Nephron progenitor cell (in vitro differentiated cells): Measurements from ENCODE around the gene MYD88.

Experiments used
- DNase-seq: peaks from one replicate; pipeline ENCODE4 v3.0.0; 2021
- H3K27ac Mint-ChIP-seq: 2 replicates; pipeline ENCODE4 v1.8.0; 2021; ENCODE audit warnings: mild to moderate bottlenecking, moderate library complexity, mixed read lengths
- H3K27me3 Mint-ChIP-seq: 2 replicates; pipeline ENCODE4 v1.8.0; 2021; ENCODE audit warnings: mild to moderate bottlenecking, low read depth, mixed read lengths; ENCODE audit not compliant: poor library complexity
- H3K36me3 Mint-ChIP-seq: 2 replicates; pipeline ENCODE4 v1.8.0; 2021; ENCODE audit warnings: low read depth, mixed read lengths
- H3K4me1 Mint-ChIP-seq: 2 replicates; pipeline ENCODE4 v1.8.0; 2021; ENCODE audit warnings: mixed read lengths
- H3K4me3 Mint-ChIP-seq: 2 replicates; pipeline ENCODE4 v1.8.0; 2021; ENCODE audit warnings: mild to moderate bottlenecking, moderate library complexity, mixed read lengths
- H3K9me3 Mint-ChIP-seq: 2 replicates; pipeline ENCODE4 v1.8.0; 2021; ENCODE audit warnings: mild to moderate bottlenecking, moderate library complexity, mixed read lengths
- TF ChIP-seq, protein P1 (sequence below): fragments of 200-600 bp; sonication (generic); IDR thresholded peaks from 2 replicates; pipeline ENCODE4 v1.5.0; 2021; ENCODE audit warnings: antibody characterized with exemption

The MYD88 gene

GRCh38 chr3:38102444-38102814, 36.0 kb upstream of the MYD88 start:
- Mint-ChIP-seq H3K27ac (no peak overlapping the region), H3K4me1 (peaks cover 23% of the 10 kb centered on the region), H3K27me3 (peaks cover 14% of the 10 kb centered on the region), H3K4me3 (no peak overlapping the region), H3K9me3 (peaks cover 21% of the 10 kb centered on the region), H3K36me3 (no peaks in the 10 kb centered on the region)
- no peak for DNase-seq
- TF ChIP-seq, protein P1, sequence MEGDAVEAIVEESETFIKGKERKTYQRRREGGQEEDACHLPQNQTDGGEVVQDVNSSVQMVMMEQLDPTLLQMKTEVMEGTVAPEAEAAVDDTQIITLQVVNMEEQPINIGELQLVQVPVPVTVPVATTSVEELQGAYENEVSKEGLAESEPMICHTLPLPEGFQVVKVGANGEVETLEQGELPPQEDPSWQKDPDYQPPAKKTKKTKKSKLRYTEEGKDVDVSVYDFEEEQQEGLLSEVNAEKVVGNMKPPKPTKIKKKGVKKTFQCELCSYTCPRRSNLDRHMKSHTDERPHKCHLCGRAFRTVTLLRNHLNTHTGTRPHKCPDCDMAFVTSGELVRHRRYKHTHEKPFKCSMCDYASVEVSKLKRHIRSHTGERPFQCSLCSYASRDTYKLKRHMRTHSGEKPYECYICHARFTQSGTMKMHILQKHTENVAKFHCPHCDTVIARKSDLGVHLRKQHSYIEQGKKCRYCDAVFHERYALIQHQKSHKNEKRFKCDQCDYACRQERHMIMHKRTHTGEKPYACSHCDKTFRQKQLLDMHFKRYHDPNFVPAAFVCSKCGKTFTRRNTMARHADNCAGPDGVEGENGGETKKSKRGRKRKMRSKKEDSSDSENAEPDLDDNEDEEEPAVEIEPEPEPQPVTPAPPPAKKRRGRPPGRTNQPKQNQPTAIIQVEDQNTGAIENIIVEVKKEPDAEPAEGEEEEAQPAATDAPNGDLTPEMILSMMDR = no peak

GRCh38 chr3:38105525-38105924, 32.9 kb upstream of the MYD88 start:
- Mint-ChIP-seq H3K4me1 (peaks cover 7% of the 10 kb centered on the region), H3K27ac (no peak overlapping the region), H3K27me3 (peaks cover 9% of the 10 kb centered on the region), H3K4me3 (no peak overlapping the region), H3K9me3 (peaks cover 21% of the 10 kb centered on the region), H3K36me3 (no peaks in the 10 kb centered on the region)
- TF ChIP-seq, protein P1 = no peak
- no peak for DNase-seq

DNA sequence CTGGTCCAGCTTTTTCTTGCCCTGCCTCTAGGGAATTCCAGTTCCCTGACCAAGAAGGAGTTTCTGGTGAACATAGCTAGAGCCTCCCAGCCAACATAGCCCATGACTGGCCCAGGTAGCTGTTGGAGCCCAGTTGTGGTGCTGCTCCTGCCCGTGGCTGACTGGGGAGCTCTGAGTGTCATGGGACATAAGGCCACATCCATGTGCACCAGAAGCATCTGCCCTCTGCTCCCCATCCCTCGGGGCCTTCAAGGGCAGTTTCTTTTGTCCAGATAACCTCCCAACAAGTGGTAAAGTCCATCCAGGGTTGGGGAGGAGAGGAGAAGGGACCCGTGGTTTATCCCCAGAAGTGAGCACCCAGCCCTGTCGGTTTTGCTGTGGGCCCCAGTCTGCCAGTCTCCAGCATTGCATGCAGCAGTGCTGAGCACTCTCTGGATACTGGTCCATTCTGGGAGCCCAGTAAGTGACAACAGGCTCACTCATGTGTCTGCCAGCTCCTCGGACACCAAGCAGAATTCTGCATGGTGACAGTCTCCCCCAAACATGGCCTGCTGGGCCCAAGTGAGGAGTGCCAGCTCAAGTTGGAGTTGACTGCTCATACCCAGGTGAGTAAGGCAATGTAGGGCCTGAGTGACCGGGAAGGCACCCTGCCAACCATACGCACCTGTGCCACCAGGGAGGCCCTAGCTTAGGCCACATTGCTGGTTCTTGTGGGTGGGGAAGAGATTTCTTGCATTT, 30.4 kb upstream of the MYD88 start:
- H3K4me3 Mint-ChIP-seq = no peak overlapping the region
- H3K9me3 Mint-ChIP-seq = peaks cover 21% of the 10 kb centered on the region
- H3K4me1 Mint-ChIP-seq = no peaks in the 10 kb centered on the region
- TF ChIP-seq, protein P1 = no peak
- H3K27ac Mint-ChIP-seq = no peak overlapping the region
- DNase-seq = no peak
- H3K27me3 Mint-ChIP-seq = peaks cover 5% of the 10 kb centered on the region
- H3K36me3 Mint-ChIP-seq = no peaks in the 10 kb centered on the region

- Mint-ChIP-seq H3K27ac (no peak overlapping the region), H3K4me1 (no peaks in the 10 kb centered on the region), H3K36me3 (no peaks in the 10 kb centered on the region), H3K4me3 (no peak overlapping the region), H3K9me3 (peaks cover 17% of the 10 kb centered on the region), H3K27me3 (peaks cover 5% of the 10 kb centered on the region)
- DNase-seq = no peak
- TF ChIP-seq, protein P1 = no peak
Observed at GRCh38 chr3:38108649-38109579, 29.5 kb upstream of the MYD88 start.

GRCh38 chr3:38109580-38110313, 28.7 kb upstream of the MYD88 start:
- H3K9me3 Mint-ChIP-seq = peaks cover 14% of the 10 kb centered on the region
- DNase-seq = no peak
- H3K4me1 Mint-ChIP-seq = peaks cover under 1% of the 10 kb centered on the region
- H3K27me3 Mint-ChIP-seq = peaks cover 5% of the 10 kb centered on the region
- no peak overlapping the region for H3K27ac Mint-ChIP-seq
- H3K36me3 Mint-ChIP-seq = no peaks in the 10 kb centered on the region
- TF ChIP-seq, protein P1 = no peak
- no peak overlapping the region for H3K4me3 Mint-ChIP-seq
